DOHH2 (cell line): Measurements from ENCODE around the gene SLC22A6.

Source experiments
- EZH2phosphoT487 ChIP-seq: fragments of 200-600 bp; sonication (generic); IDR thresholded peaks from 2 replicates; pipeline ENCODE4 v1.6.1; 2017; ENCODE audit warnings: borderline replicate concordance, mild to moderate bottlenecking, antibody characterized with exemption, low read length, moderate library complexity, mixed read lengths
- TF ChIP-seq, protein P1 (sequence below): fragments of 200-600 bp; sonication (generic); IDR thresholded peaks from one replicate; pipeline ENCODE4 v1.5.1; 2014; ENCODE audit warnings: antibody characterized with exemption, mild to moderate bottlenecking, low read depth, low read length; ENCODE audit not compliant: poor library complexity, severe bottlenecking

DNA sequence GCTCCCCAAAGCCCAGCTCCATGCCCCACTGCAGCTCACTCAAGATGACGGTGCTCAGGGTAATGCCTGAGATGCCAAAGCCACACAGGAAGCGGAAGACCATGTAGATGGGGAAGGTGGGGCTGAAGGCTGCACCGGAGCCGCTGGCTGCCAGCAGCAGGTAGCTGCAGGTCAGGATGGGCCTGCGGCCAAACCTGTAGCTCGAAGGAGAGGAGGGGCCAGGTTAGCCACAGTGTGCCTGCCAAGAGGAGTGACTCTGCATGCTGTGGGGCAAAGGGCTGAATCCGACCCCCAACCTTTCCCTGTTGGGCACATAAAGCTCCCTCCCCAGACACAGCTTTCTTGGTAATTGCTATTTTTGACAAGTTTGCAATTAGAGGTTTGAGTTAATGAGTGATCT is 14.9 kb upstream of the SLC22A6 start:
- TF ChIP-seq, protein P1, sequence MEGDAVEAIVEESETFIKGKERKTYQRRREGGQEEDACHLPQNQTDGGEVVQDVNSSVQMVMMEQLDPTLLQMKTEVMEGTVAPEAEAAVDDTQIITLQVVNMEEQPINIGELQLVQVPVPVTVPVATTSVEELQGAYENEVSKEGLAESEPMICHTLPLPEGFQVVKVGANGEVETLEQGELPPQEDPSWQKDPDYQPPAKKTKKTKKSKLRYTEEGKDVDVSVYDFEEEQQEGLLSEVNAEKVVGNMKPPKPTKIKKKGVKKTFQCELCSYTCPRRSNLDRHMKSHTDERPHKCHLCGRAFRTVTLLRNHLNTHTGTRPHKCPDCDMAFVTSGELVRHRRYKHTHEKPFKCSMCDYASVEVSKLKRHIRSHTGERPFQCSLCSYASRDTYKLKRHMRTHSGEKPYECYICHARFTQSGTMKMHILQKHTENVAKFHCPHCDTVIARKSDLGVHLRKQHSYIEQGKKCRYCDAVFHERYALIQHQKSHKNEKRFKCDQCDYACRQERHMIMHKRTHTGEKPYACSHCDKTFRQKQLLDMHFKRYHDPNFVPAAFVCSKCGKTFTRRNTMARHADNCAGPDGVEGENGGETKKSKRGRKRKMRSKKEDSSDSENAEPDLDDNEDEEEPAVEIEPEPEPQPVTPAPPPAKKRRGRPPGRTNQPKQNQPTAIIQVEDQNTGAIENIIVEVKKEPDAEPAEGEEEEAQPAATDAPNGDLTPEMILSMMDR: no peak
- TF ChIP-seq EZH2phosphoT487: no peak
